Neural cell (in vitro differentiated cells): ENCODE data around the gene OR9G1. TPM values are rescaled to one million over a fixed set of nuclear protein-coding genes. Genes with fewer than 3 reads are reported as not detected.

ENCODE experiments used
- H2AFZ ChIP-seq: fragments of 200-600, 300-800 bp; sonication (generic), shearing (Covaris generic); 2 replicates; pipeline ENCODE4 v1.6.0; 2014; ENCODE audit warnings: low read depth, mild to moderate bottlenecking, antibody characterized with exemption, low read length, moderate library complexity
- H3F3A ChIP-seq: fragments of 200-600 bp; shearing (Covaris generic); 2 replicates; pipeline ENCODE4 v1.6.1; 2016; ENCODE audit warnings: mild to moderate bottlenecking, moderate library complexity, mixed read lengths, antibody characterized with exemption, low read length; ENCODE audit not compliant: insufficient read depth, poor library complexity, severe bottlenecking
- H3K27ac ChIP-seq: fragments of 200-600, 300-800 bp; sonication (generic), shearing (Covaris generic); 2 replicates; pipeline ENCODE4 v1.5.1; 2014; ENCODE audit warnings: mild to moderate bottlenecking, low read length, moderate library complexity
- H3K27me3 ChIP-seq: fragments of 300-800, 200-600 bp; sonication (generic), shearing (Covaris generic); 2 replicates; pipeline ENCODE4 v1.6.0; 2014; ENCODE audit warnings: mild to moderate bottlenecking, low read depth, low read length, moderate library complexity; ENCODE audit not compliant: insufficient read depth
- H3K36me3 ChIP-seq: fragments of 300-800, 200-600 bp; sonication (generic), shearing (Covaris generic); 2 replicates; pipeline ENCODE4 v1.5.1; 2014; ENCODE audit warnings: mild to moderate bottlenecking, antibody characterized with exemption, low read length, moderate library complexity; ENCODE audit not compliant: insufficient read depth
- H3K4me2 ChIP-seq: fragments of 300-800, 200-600 bp; sonication (generic), shearing (Covaris generic); 2 replicates; pipeline ENCODE4 v1.6.0; 2014; ENCODE audit warnings: mild to moderate bottlenecking, low read length
- H3K4me3 ChIP-seq: fragments of 300-800, 200-600 bp; sonication (generic), shearing (Covaris generic); 2 replicates; pipeline ENCODE4 v1.5.1; 2014; ENCODE audit warnings: mild to moderate bottlenecking, low read length, moderate library complexity
- H3K79me2 ChIP-seq: fragments of 200-600 bp; shearing (Covaris generic); replicated peaks from 2 replicates; pipeline ENCODE4 v1.6.0; 2014; ENCODE audit warnings: mild to moderate bottlenecking, low read length, moderate library complexity; ENCODE audit not compliant: insufficient read depth
- H3K9ac ChIP-seq: fragments of 300-800, 200-600 bp; sonication (generic), shearing (Covaris generic); 2 replicates; pipeline ENCODE4 v1.6.1; 2016; ENCODE audit warnings: mild to moderate bottlenecking, low read length, mixed read lengths
- H3K9me2 ChIP-seq: fragments of 200-600 bp; shearing (Covaris generic); 2 replicates; pipeline ENCODE4 v1.6.1; 2016; ENCODE audit warnings: mild to moderate bottlenecking, low read length, mixed read lengths; ENCODE audit not compliant: insufficient read depth
- H3K9me3 ChIP-seq: fragments of 200-600, 300-800 bp; sonication (generic), shearing (Covaris generic); 2 replicates; pipeline ENCODE4 v1.6.1; 2016; ENCODE audit warnings: mild to moderate bottlenecking, mixed run types, low read length, moderate library complexity, mixed read lengths
- H4K20me1 ChIP-seq: fragments of 200-600 bp; shearing (Covaris generic); 2 replicates; pipeline ENCODE4 v1.6.1; 2016; ENCODE audit warnings: mild to moderate bottlenecking, mixed run types; ENCODE audit not compliant: insufficient read depth
- CTCF ChIP-seq: fragments of 450-650 bp; IDR thresholded peaks from 2 replicates; pipeline ENCODE4 v1.5.1; 2014; ENCODE audit warnings: antibody characterized with exemption, mild to moderate bottlenecking, moderate library complexity; ENCODE audit not compliant: poor library complexity, severe bottlenecking
- EP300 ChIP-seq: fragments of 450-650 bp; conservative IDR thresholded peaks from 2 replicates; pipeline ENCODE4 v1.6.1; 2014; ENCODE audit warnings: antibody characterized with exemption, mild to moderate bottlenecking, moderate library complexity; ENCODE audit not compliant: poor library complexity, severe bottlenecking
- EZH2 ChIP-seq: fragments of 200-600, 300-800 bp; shearing (Covaris generic), sonication (generic); IDR thresholded peaks from 2 replicates; pipeline ENCODE4 v1.6.1; 2014; ENCODE audit warnings: antibody characterized with exemption, low read length, borderline replicate concordance, mild to moderate bottlenecking; ENCODE audit not compliant: insufficient read depth, poor library complexity, severe bottlenecking
- MXI1 ChIP-seq: fragments of 450-650 bp; conservative IDR thresholded peaks from 2 replicates; pipeline ENCODE4 v1.6.1; 2014; ENCODE audit warnings: antibody characterized with exemption, mild to moderate bottlenecking; ENCODE audit not compliant: poor library complexity, severe bottlenecking
- POLR2AphosphoS5 ChIP-seq: IDR thresholded peaks from 2 replicates; pipeline ENCODE4 v1.6.1; 2012
- RAD21 ChIP-seq: fragments of 450-650 bp; conservative IDR thresholded peaks from 2 replicates; pipeline ENCODE4 v1.6.1; 2014; ENCODE audit warnings: antibody characterized with exemption, mild to moderate bottlenecking, moderate library complexity
- REST ChIP-seq: IDR thresholded peaks from 2 replicates; pipeline ENCODE4 v1.6.1; 2012; ENCODE audit warnings: borderline replicate concordance
- SMC3 ChIP-seq: fragments of 450-650 bp; conservative IDR thresholded peaks from 2 replicates; pipeline ENCODE4 v1.6.1; 2014; ENCODE audit warnings: antibody characterized with exemption, mild to moderate bottlenecking, moderate library complexity; ENCODE audit not compliant: poor library complexity
- TAF1 ChIP-seq: IDR thresholded peaks from 2 replicates; pipeline ENCODE4 v1.6.1; 2012; ENCODE audit warnings: low read depth
- polyA plus RNA-seq: library from polyadenylated mRNA; depleted of rRNA; stranded (reverse); fragments of >200 nt; gene quantifications from 2 replicates; pipeline ENCODE4 v1.2.3, GENCODE V29; 2014

Gene OR9G1
- polyA plus RNA-seq, 1 donor from 2014 or later: not detected

- no peaks in the 10 kb centered on the region for H3K9me3 ChIP-seq
- H3K4me3 ChIP-seq: no peak overlapping the region
- no peaks in the 10 kb centered on the region for H4K20me1 ChIP-seq
- no peaks in the 10 kb centered on the region for H3K79me2 ChIP-seq
- no peaks in the 10 kb centered on the region for H3K27me3 ChIP-seq
- no peaks in the 10 kb centered on the region for H3F3A ChIP-seq
- TF ChIP-seq POLR2AphosphoS5: no peak
- TF ChIP-seq CTCF: no peak
- TF ChIP-seq TAF1: no peak
- TF ChIP-seq EZH2: no peak
- TF ChIP-seq EP300: no peak
- TF ChIP-seq RAD21: no peak
- no peak for TF ChIP-seq SMC3
- no peak for TF ChIP-seq REST
- TF ChIP-seq MXI1: no peak
- H3K4me2 ChIP-seq: no peak overlapping the region
- no peaks in the 10 kb centered on the region for H3K36me3 ChIP-seq
- no peak overlapping the region for H2AFZ ChIP-seq
- H3K9me2 ChIP-seq: no peaks in the 10 kb centered on the region
- H3K27ac ChIP-seq: no peak overlapping the region
- H3K9ac ChIP-seq: no peak overlapping the region
These were observed 21.6 kb downstream of the OR9G1 start for GRCh38 chr11:56720513-56720912.

GRCh38 chr11:56740107-56740506 lies 41.2 kb downstream of the OR9G1 start:
- Histone ChIP-seq H3K9ac (no peak overlapping the region), H3K27me3 (no peaks in the 10 kb centered on the region), H3K9me2 (no peaks in the 10 kb centered on the region), H3F3A (no peaks in the 10 kb centered on the region), H3K27ac (no peak overlapping the region), H3K9me3 (no peaks in the 10 kb centered on the region), H3K79me2 (no peaks in the 10 kb centered on the region), H3K36me3 (no peaks in the 10 kb centered on the region), H3K4me2 (no peak overlapping the region), H4K20me1 (no peaks in the 10 kb centered on the region), H2AFZ (no peak overlapping the region), H3K4me3 (no peak overlapping the region)
- TF ChIP-seq TAF1: no peak
- no peak for TF ChIP-seq POLR2AphosphoS5
- no peak for TF ChIP-seq REST
- TF ChIP-seq SMC3: no peak
- TF ChIP-seq EP300: no peak
- TF ChIP-seq MXI1: no peak
- no peak for TF ChIP-seq CTCF
- no peak for TF ChIP-seq EZH2
- TF ChIP-seq RAD21: no peak
